GM12878 (cell line): ENCODE data around the gene PRDM16. TPM values are rescaled to one million over a fixed set of nuclear protein-coding genes. Genes with fewer than 3 reads are reported as not detected.

Experiments used
- CEBPB ChIP-seq, 2 experiments: fragments of 150-350 bp in 1 of 2; IDR thresholded peaks; 2 replicates each; pipeline ENCODE4 v1.6.1; 2012 to 2014; ENCODE audit warnings: low read depth in 2 of 2, low read length in 2 of 2, borderline replicate concordance in 1 of 2, inconsistent platforms in 1 of 2
- GATAD2B ChIP-seq: fragments of 450-650 bp; conservative IDR thresholded peaks from 2 replicates; pipeline ENCODE4 v1.6.1; 2017; ENCODE audit warnings: low read depth, mild to moderate bottlenecking, moderate library complexity
- STAT3 ChIP-seq: IDR thresholded peaks from 2 replicates; pipeline ENCODE4 v1.6.1; 2011; ENCODE audit warnings: low read depth, low read length, improper control_type of control experiment
- TAF1 ChIP-seq: IDR thresholded peaks from 2 replicates; pipeline ENCODE4 v1.6.1; 2011; ENCODE audit warnings: mild to moderate bottlenecking, low read depth, low read length, borderline replicate concordance
- TCF3 ChIP-seq: IDR thresholded peaks from 2 replicates; pipeline ENCODE4 v1.6.1; 2012; ENCODE audit warnings: low read depth, mild to moderate bottlenecking, low read length, borderline replicate concordance; ENCODE audit not compliant: insufficient read depth
- TCF7 ChIP-seq: IDR thresholded peaks from 2 replicates; pipeline ENCODE4 v1.6.1; 2014; ENCODE audit warnings: antibody characterized with exemption, borderline replicate concordance
- YBX1 ChIP-seq: fragments of 450-650 bp; IDR thresholded peaks from 2 replicates; pipeline ENCODE4 v1.6.1; 2016; ENCODE audit warnings: antibody characterized with exemption
- polyA plus RNA-seq, 11 experiments: library from polyadenylated mRNA; depleted of rRNA in 4 of 11; unstranded in 6 of 11; stranded (reverse) in 5 of 11; fragments of >200 nt; fragmentation: Nextera tagmentation in 4 of 11; fragmentation: Illumina TruSeq in 1 of 11; extraction: Ambion mirVana in 4 of 11; extraction: Trizol in 1 of 11; gene quantifications; 1 replicate in 1 of 11; 2 replicates in 10 of 11; pipeline versions ENCODE4 v1.2.1 to v1.2.3, GENCODE V29; 2011 to 2016; ENCODE audit warnings: inconsistent platforms in 2 of 11, missing spikeins in 2 of 11, low read depth in 1 of 11
- total RNA-seq, 4 experiments: library from RNA; depleted of rRNA in 3 of 4; stranded (reverse); fragments of >200 nt in 3 of 4; fragmentation: Illumina TruSeq in 1 of 4; extraction: Trizol in 1 of 4; gene quantifications; 2 replicates each; pipeline versions ENCODE4 v1.2.1 to v1.2.3, GENCODE V29; 2013 to 2021
- TF ChIP-seq, protein P1 (sequence below): fragments of 450-650 bp; formaldehyde crosslinking; IDR thresholded peaks from 2 replicates; pipeline ENCODE4 v1.4.0; 2020; ENCODE audit warnings: mild to moderate bottlenecking, moderate library complexity
- TF ChIP-seq, protein P2 (sequence below): fragments of 450-650 bp; IDR thresholded peaks from 2 replicates; pipeline ENCODE4 v1.6.1; 2016; ENCODE audit warnings: mild to moderate bottlenecking

The PRDM16 gene
- total and polyA plus RNA-seq, 10 of the 15 experiments (the other 5 are each of a cell fraction or from before 2014, with no cell fraction given) = 0.03 TPM; not detected in 9

DNA sequence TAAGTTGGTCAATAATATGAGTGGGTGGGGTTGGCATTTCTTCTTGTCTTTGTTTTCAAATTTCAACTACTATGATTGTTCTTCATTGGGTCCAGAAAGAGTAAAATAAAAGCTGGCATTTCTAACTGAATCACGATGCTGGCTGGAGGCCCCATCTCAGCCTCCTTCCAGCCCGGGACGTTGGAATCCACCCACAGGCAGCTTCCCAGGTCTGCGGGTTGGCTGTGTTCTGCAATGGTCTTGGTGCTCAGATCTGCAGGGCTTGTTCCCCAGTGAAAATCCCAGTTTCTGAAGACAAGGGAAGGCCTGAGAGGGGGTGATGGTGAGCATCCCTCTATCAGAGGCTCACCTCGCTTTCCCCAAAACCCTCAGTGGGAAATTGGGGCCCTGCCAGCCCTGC is 330.7 kb downstream of the PRDM16 start (continued):
- no peak for TF ChIP-seq CEBPB (IDR thresholded peaks at IDR 0.05; ENCODE audit: borderline replicate concordance in 1 of 2, low read depth in 2 of 2, low read length in 2 of 2)
- no peak for TF ChIP-seq GATAD2B
- TF ChIP-seq, protein P1, sequence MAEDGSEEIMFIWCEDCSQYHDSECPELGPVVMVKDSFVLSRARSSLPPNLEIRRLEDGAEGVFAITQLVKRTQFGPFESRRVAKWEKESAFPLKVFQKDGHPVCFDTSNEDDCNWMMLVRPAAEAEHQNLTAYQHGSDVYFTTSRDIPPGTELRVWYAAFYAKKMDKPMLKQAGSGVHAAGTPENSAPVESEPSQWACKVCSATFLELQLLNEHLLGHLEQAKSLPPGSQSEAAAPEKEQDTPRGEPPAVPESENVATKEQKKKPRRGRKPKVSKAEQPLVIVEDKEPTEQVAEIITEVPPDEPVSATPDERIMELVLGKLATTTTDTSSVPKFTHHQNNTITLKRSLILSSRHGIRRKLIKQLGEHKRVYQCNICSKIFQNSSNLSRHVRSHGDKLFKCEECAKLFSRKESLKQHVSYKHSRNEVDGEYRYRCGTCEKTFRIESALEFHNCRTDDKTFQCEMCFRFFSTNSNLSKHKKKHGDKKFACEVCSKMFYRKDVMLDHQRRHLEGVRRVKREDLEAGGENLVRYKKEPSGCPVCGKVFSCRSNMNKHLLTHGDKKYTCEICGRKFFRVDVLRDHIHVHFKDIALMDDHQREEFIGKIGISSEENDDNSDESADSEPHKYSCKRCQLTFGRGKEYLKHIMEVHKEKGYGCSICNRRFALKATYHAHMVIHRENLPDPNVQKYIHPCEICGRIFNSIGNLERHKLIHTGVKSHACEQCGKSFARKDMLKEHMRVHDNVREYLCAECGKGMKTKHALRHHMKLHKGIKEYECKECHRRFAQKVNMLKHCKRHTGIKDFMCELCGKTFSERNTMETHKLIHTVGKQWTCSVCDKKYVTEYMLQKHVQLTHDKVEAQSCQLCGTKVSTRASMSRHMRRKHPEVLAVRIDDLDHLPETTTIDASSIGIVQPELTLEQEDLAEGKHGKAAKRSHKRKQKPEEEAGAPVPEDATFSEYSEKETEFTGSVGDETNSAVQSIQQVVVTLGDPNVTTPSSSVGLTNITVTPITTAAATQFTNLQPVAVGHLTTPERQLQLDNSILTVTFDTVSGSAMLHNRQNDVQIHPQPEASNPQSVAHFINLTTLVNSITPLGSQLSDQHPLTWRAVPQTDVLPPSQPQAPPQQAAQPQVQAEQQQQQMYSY = no peak
- TF ChIP-seq TCF7 = no peak
- no peak for TF ChIP-seq STAT3
- no peak for TF ChIP-seq TCF3
- TF ChIP-seq, protein P2, sequence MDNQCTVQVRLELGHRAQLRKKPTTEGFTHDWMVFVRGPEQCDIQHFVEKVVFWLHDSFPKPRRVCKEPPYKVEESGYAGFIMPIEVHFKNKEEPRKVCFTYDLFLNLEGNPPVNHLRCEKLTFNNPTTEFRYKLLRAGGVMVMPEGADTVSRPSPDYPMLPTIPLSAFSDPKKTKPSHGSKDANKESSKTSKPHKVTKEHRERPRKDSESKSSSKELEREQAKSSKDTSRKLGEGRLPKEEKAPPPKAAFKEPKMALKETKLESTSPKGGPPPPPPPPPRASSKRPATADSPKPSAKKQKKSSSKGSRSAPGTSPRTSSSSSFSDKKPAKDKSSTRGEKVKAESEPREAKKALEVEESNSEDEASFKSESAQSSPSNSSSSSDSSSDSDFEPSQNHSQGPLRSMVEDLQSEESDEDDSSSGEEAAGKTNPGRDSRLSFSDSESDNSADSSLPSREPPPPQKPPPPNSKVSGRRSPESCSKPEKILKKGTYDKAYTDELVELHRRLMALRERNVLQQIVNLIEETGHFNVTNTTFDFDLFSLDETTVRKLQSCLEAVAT = no peak
- no peak for TF ChIP-seq TAF1
- TF ChIP-seq YBX1 = no peak
